GM12873 (cell line): ENCODE results near the gene LAMP1.

Experiments
- CTCF ChIP-seq: IDR thresholded peaks from 2 replicates; pipeline ENCODE4 v1.5.1; 2012; ENCODE audit warnings: low read depth, mild to moderate bottlenecking, moderate library complexity, low read length, control low read depth; ENCODE audit not compliant: insufficient read depth; ENCODE audit errors: missing control alignments

Gene LAMP1

GRCh38 chr13:113272701-113273181 lies 24.3 kb upstream of the LAMP1 start:
- no peak for TF ChIP-seq CTCF

- no peak for TF ChIP-seq CTCF
These were observed 23.7 kb upstream of the LAMP1 start for GRCh38 chr13:113273321-113273720.

- TF ChIP-seq CTCF, result no peak
These were observed 23.0 kb upstream of the LAMP1 start for GRCh38 chr13:113273851-113274590.

GRCh38 chr13:113274721-113275120 lies 22.3 kb upstream of the LAMP1 start:
- no peak for TF ChIP-seq CTCF

- TF ChIP-seq CTCF, result peak; percentile 52
These were observed 21.7 kb upstream of the LAMP1 start for GRCh38 chr13:113275387-113275786.

GRCh38 chr13:113280126-113280525 lies 16.9 kb upstream of the LAMP1 start:
- no peak for TF ChIP-seq CTCF

GRCh38 chr13:113283904-113284303 lies 13.1 kb upstream of the LAMP1 start:
- no peak for TF ChIP-seq CTCF

- TF ChIP-seq CTCF, result no peak
These were observed 8.2 kb upstream of the LAMP1 start for GRCh38 chr13:113288880-113289279.
